CD4-positive, alpha-beta T cell (primary cell): ENCODE data around the gene FARP1. TPM values are rescaled to one million over a fixed set of nuclear protein-coding genes. Genes with fewer than 3 reads are reported as not detected.

Experiments
- ATAC-seq: fragments of 200-7000 bp; cut with Tn5 transposase; one replicate; pipeline ENCODE4 v1.10.0; 2022; ENCODE audit warnings: mild to moderate bottlenecking; ENCODE audit not compliant: poor library complexity
- CTCF ChIA-PET: fragments of 350-600 bp; sonication (Branson Sonifier 250); formaldehyde crosslinking; loops from one replicate; lab custom pipeline; 2021; ENCODE audit warnings: antibody characterized with exemption, inconsistent platforms; lab: Charles Lee
- POLR2A ChIA-PET: fragments of 350-600 bp; sonication (Branson Sonifier 250); formaldehyde crosslinking; loops from one replicate; lab custom pipeline; 2021; ENCODE audit warnings: antibody characterized with exemption, inconsistent platforms; lab: Charles Lee
- DNase-seq, 14 experiments: peaks; one replicate each; pipeline ENCODE4 v3.0.0-alpha.2; 2013 to 2020; ENCODE audit warnings: mixed read lengths in 2 of 14
- H3K27ac ChIP-seq, 2 donors: one replicate each; pipeline versions ENCODE4 v1.5.1 to v1.7.0; 2013; ENCODE audit warnings: low read length in 2 of 2, low read depth in 1 of 2, mild to moderate bottlenecking in 1 of 2
- H3K27me3 ChIP-seq, 2 experiments: 1 replicate in 1 of 2; 2 replicates in 1 of 2; pipeline versions ENCODE4 v1.6.1 to v1.7.0; 2013; ENCODE audit warnings: low read length in 2 of 2, control low read depth in 1 of 2, mild to moderate bottlenecking in 1 of 2, moderate library complexity in 1 of 2; ENCODE audit not compliant: insufficient read depth in 2 of 2, control insufficient read depth in 1 of 2
- H3K36me3 ChIP-seq: one replicate; pipeline ENCODE4 v1.6.1; 2013; ENCODE audit warnings: low read length, control low read depth; ENCODE audit not compliant: insufficient read depth
- H3K4me1 ChIP-seq: one replicate; pipeline ENCODE4 v1.6.1; 2013; ENCODE audit warnings: low read length, control low read depth; ENCODE audit not compliant: insufficient read depth
- H3K4me3 ChIP-seq: one replicate; pipeline ENCODE4 v1.5.1; 2013; ENCODE audit warnings: mild to moderate bottlenecking, low read length, moderate library complexity
- H3K9me3 ChIP-seq, 2 experiments: 1 replicate in 1 of 2; 2 replicates in 1 of 2; pipeline versions ENCODE4 v1.6.1 to v1.7.0; 2013; ENCODE audit warnings: low read length in 2 of 2, mild to moderate bottlenecking in 2 of 2, control low read depth in 1 of 2, moderate library complexity in 1 of 2; ENCODE audit not compliant: control insufficient read depth in 1 of 2, insufficient read depth in 1 of 2
- H3K27ac Mint-ChIP-seq: one replicate; pipeline ENCODE4 v1.8.0; 2020; ENCODE audit warnings: mixed read lengths
- H3K27me3 Mint-ChIP-seq: one replicate; pipeline ENCODE4 v1.8.0; 2021; ENCODE audit warnings: mixed read lengths
- H3K36me3 Mint-ChIP-seq: one replicate; pipeline ENCODE4 v1.8.0; 2021; ENCODE audit warnings: low read depth, mixed read lengths
- H3K4me1 Mint-ChIP-seq: one replicate; pipeline ENCODE4 v1.8.0; 2021; ENCODE audit warnings: low read depth, mixed read lengths
- H3K4me3 Mint-ChIP-seq: one replicate; pipeline ENCODE4 v1.8.0; 2020; ENCODE audit warnings: mild to moderate bottlenecking, mixed read lengths
- H3K9me3 Mint-ChIP-seq: one replicate; pipeline ENCODE4 v1.8.0; 2020; ENCODE audit warnings: mixed read lengths
- intact Hi-C, 2 experiments: fragments of 100-400 bp; cut with DNase I in 1 of 2; cut with micrococcal nuclease in 1 of 2; formaldehyde crosslinking; loops; one replicate each; pipeline versions ENCODE4 v1.15.1 to v1.9.0; 2023 to 2025; cut with DNase I, micrococcal nuclease
- total RNA-seq, 174 experiments: library from RNA in 2 of 174; stranded (reverse) in 2 of 174; gene quantifications; one replicate each; pipeline ENCODE4 v1.2.3 and lab custom pipeline; 2021 to 2026
- TF ChIP-seq, protein P1 (sequence below): fragments of 200-600 bp; IDR thresholded peaks from one replicate; pipeline ENCODE4 v1.8.0; 2022; ENCODE audit warnings: antibody characterized with exemption, mild to moderate bottlenecking

Gene FARP1
- total RNA-seq, 2 experiments from 2014 or later: 0.30 TPM; not detected in 1

DNA sequence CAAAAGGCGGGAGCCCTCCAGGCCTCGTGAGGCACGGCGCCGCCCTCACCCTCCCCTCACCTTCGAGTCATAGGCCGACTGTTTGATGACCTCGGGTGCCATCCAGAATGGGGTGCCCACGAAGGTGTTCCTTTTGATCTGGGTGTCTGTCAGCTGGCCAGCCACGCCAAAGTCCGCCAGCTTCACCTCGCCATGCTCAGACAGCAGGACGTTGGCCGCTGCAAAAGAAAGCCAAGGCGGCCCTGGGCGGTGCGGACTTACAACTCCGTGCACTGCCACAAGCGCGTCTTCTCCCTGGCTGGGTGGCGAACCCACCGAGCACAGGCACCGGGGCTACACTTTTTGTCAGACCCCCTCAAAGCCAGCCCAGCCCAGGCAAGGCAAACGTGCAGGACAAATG is 331.9 kb downstream of the FARP1 start:
- H3K9me3 Mint-ChIP-seq: no peaks in the 10 kb centered on the region
- POLR2A ChIA-PET: no interaction called here
- peaks cover 66% of the 10 kb centered on the region for H3K4me1 Mint-ChIP-seq
- no peaks in the 10 kb centered on the region for H3K27me3 Mint-ChIP-seq
- H3K4me3 ChIP-seq: no peak overlapping the region
- H3K27ac ChIP-seq: peak overlapping the region in 1 of 2 donors; percentile 5
- H3K4me1 ChIP-seq: peaks cover 61% of the 10 kb centered on the region
- no peaks in the 10 kb centered on the region for H3K27me3 ChIP-seq
- H3K4me3 Mint-ChIP-seq: no peak overlapping the region
- TF ChIP-seq, protein P1, sequence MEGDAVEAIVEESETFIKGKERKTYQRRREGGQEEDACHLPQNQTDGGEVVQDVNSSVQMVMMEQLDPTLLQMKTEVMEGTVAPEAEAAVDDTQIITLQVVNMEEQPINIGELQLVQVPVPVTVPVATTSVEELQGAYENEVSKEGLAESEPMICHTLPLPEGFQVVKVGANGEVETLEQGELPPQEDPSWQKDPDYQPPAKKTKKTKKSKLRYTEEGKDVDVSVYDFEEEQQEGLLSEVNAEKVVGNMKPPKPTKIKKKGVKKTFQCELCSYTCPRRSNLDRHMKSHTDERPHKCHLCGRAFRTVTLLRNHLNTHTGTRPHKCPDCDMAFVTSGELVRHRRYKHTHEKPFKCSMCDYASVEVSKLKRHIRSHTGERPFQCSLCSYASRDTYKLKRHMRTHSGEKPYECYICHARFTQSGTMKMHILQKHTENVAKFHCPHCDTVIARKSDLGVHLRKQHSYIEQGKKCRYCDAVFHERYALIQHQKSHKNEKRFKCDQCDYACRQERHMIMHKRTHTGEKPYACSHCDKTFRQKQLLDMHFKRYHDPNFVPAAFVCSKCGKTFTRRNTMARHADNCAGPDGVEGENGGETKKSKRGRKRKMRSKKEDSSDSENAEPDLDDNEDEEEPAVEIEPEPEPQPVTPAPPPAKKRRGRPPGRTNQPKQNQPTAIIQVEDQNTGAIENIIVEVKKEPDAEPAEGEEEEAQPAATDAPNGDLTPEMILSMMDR: no peak
- DNase-seq (no peak), ATAC-seq (no peak)
- peak overlapping the region; percentile 85 for H3K27ac Mint-ChIP-seq
- CTCF ChIA-PET: interaction anchor here (3.0 kb wide), 1 partner anchor 29 kb away, joined by 12 read pairs; no protein-coding TSS in a partner anchor
- H3K36me3 Mint-ChIP-seq: peaks cover 74% of the 10 kb centered on the region
- peaks cover 52% of the 10 kb centered on the region for H3K36me3 ChIP-seq
- intact Hi-C loops: loop anchor here (2.0 to 5.0 kb wide), 3 partner anchors 14 to 103 kb away; partner anchors contain the start of gene STK24 (in 1 of the 2)
- H3K9me3 ChIP-seq: peaks cover 0 to 4% of the 10 kb centered on the region in 2 experiments

DNA sequence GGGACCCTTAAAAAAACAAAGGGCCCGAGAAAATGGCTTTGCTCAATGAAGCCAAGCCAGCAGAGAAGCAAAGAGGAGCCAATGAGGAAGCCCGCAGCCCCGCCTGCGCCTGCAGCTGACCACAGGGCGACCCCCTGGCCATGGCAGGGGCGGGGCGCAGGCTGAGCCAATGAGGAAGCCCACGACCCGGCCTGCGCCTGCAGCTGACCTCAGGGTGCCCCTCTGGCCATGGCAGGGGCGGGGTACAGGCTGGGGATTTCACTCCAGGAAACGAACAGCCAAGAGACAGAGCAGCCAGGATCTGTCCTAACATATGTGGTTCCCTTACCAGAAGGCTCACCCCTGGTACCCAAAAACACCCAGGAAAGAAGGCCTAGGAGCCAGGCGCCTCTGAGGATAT is 332.6 kb downstream of the FARP1 start:
- intact Hi-C loops: loop anchor here (2.0 to 5.0 kb wide), 3 partner anchors 15 to 102 kb away; partner anchors contain the start of gene STK24 (in 1 of the 2)
- H3K4me3 ChIP-seq: no peak overlapping the region
- POLR2A ChIA-PET: interaction anchor here (1.0 to 1.8 kb wide), 6 partner anchors 9 to 1042 kb away, joined by 3 to 13 read pairs (median 6); partner anchors contain the start of genes RAP2A and STK24

DNA sequence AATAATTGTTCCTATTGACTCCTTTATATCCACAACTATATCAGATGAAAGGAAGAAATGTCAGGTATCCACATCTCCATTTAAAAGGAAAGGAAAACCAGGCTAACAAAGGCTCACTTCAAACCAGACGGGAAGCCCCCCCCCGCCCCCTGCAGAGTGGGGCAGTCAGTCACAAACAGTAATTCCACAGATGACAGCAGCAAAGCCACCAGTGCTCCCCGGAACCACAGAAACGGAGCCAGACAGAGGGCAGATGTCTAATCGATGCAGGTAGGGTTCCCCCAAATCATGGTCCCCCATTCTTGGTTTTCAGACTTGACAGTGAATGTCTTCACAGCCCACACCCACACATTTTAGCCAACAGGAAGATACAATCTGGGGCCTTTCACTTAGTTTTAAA is 333.2 kb downstream of the FARP1 start:
- DNase-seq: peak in 10 of 14 experiments; percentile 18 to 91 (median 62)
- Mint-ChIP-seq H3K4me1 (peaks cover 67% of the 10 kb centered on the region), H3K4me3 (peak overlapping the region; percentile 77), H3K9me3 (no peaks in the 10 kb centered on the region), H3K27me3 (no peaks in the 10 kb centered on the region), H3K27ac (peak overlapping the region; percentile 92), H3K36me3 (peaks cover 65% of the 10 kb centered on the region)
- Histone ChIP-seq H3K4me1 (peaks cover 68% of the 10 kb centered on the region), H3K9me3 (peaks cover 0 to 4% of the 10 kb centered on the region in 2 experiments), H3K4me3 (peak overlapping the region; percentile 30), H3K27me3 (no peaks in the 10 kb centered on the region), H3K36me3 (peaks cover 44% of the 10 kb centered on the region), H3K27ac (peak overlapping the region; percentile 66 to 78)
- TF ChIP-seq, protein P1: no peak
- POLR2A ChIA-PET: interaction anchor here (0.6 to 1.8 kb wide), 12 partner anchors 9 to 1043 kb away, joined by 3 to 13 read pairs (median 4); partner anchors contain the start of genes RAP2A and STK24
- intact Hi-C loops: loop anchor here (5.0 kb wide), 2 partner anchors 36 to 101 kb away; partner anchors contain the start of gene STK24 (in 1 of the 2)
- peak; percentile 57 for ATAC-seq
- CTCF ChIA-PET: interaction anchor here (1.1 to 3.0 kb wide), 3 partner anchors 9 to 180 kb away, joined by 3 to 12 read pairs (median 3); no protein-coding TSS in a partner anchor

More for the DNA sequence above, 332.6 kb downstream of the FARP1 start:
- Mint-ChIP-seq H3K36me3 (peaks cover 66% of the 10 kb centered on the region), H3K4me3 (no peak overlapping the region), H3K27me3 (no peaks in the 10 kb centered on the region), H3K27ac (peak overlapping the region; percentile 92), H3K4me1 (peaks cover 66% of the 10 kb centered on the region), H3K9me3 (no peaks in the 10 kb centered on the region)
- CTCF ChIA-PET: interaction anchor here (3.0 kb wide), 1 partner anchor 30 kb away, joined by 12 read pairs; no protein-coding TSS in a partner anchor
- peak in 2 of 14 experiments; percentile 23 to 48 for DNase-seq
- Histone ChIP-seq H3K27ac (peak overlapping the region; percentile 47 to 78), H3K36me3 (peaks cover 49% of the 10 kb centered on the region), H3K4me1 (peaks cover 62% of the 10 kb centered on the region), H3K27me3 (no peaks in the 10 kb centered on the region), H3K9me3 (peaks cover 0 to 4% of the 10 kb centered on the region in 2 experiments)
- ATAC-seq: no peak
- TF ChIP-seq, protein P1: no peak
